Calu3 (cell line): Measurements from ENCODE around the gene NCL. TPM values are rescaled to one million over a fixed set of nuclear protein-coding genes. Genes with fewer than 3 reads are reported as not detected.

Source experiments
- Bru-seq: library from RNA; stranded (reverse); fragments of 400-500 nt; gene quantifications from one replicate; lab custom pipeline; 2021; lab: Mats Ljungman, UMichigan
- BruChase-seq, 2 experiments: library from RNA; stranded (reverse); fragments of 400-500 nt; gene quantifications; one replicate each; lab custom pipeline; 2021; lab: Mats Ljungman, UMichigan
- BruUV-seq: library from RNA; stranded (reverse); fragments of 400-500 nt; replicated peaks from 2 replicates; lab custom pipeline; 2021; lab: Mats Ljungman, UMichigan
- CTCF ChIA-PET: fragments of 300-600 bp; sonication (Branson Sonifier 250); formaldehyde crosslinking; loops from one replicate; lab custom pipeline; 2022; ENCODE audit warnings: antibody characterized with exemption; lab: Charles Lee
- DNase-seq: peaks from one replicate; pipeline ENCODE4 v3.0.0; 2022
- H3K27ac Mint-ChIP-seq: one replicate; pipeline ENCODE4 v1.8.0; 2022; ENCODE audit warnings: mixed read lengths; ENCODE audit not compliant: unreplicated experiment
- H3K27me3 Mint-ChIP-seq: one replicate; pipeline ENCODE4 v1.8.0; 2022; ENCODE audit warnings: mixed read lengths; ENCODE audit not compliant: unreplicated experiment
- H3K36me3 Mint-ChIP-seq: one replicate; pipeline ENCODE4 v1.8.0; 2022; ENCODE audit warnings: mild to moderate bottlenecking, moderate library complexity, mixed read lengths; ENCODE audit not compliant: insufficient read depth, unreplicated experiment
- H3K4me1 Mint-ChIP-seq: one replicate; pipeline ENCODE4 v1.8.0; 2022; ENCODE audit warnings: mild to moderate bottlenecking, low read depth, mixed read lengths; ENCODE audit not compliant: unreplicated experiment
- H3K4me3 Mint-ChIP-seq: one replicate; pipeline ENCODE4 v1.8.0; 2022; ENCODE audit warnings: mild to moderate bottlenecking, low read depth, moderate library complexity, mixed read lengths; ENCODE audit not compliant: unreplicated experiment
- H3K9me3 Mint-ChIP-seq: one replicate; pipeline ENCODE4 v1.8.0; 2022; ENCODE audit warnings: low read depth, mixed read lengths; ENCODE audit not compliant: unreplicated experiment
- intact Hi-C: fragments of 100-400 bp; cut with micrococcal nuclease; formaldehyde crosslinking; loops from one replicate; pipeline ENCODE4 v1.10.0; 2022; ENCODE audit not compliant: unreplicated experiment
- long read RNA-seq: library from polyadenylated mRNA; stranded (forward); transcript quantifications from one replicate; pipeline ENCODE4 v2.0.0, GENCODE V29; 2022
- total RNA-seq: library from RNA; stranded (reverse); gene quantifications from 2 replicates; pipeline ENCODE4 v1.2.3, GENCODE V29; 2022
- TF ChIP-seq, protein P1 (sequence below): fragments of 200-600 bp; IDR thresholded peaks from one replicate; pipeline ENCODE4 v1.8.0; 2022; ENCODE audit warnings: antibody characterized with exemption; ENCODE audit not compliant: unreplicated experiment

NCL gene
- total RNA-seq (694 and 719 TPM in 2 replicates), Bru-seq, nascent RNA (percentile 100 among the genes with signal in this experiment), BruChase-seq, experiment 1, labeled RNA remaining after a 6-hour chase (percentile 100 among the genes with signal in this experiment), BruChase-seq, experiment 2, labeled RNA remaining after a 2-hour chase (percentile 100 among the genes with signal in this experiment)
- long read RNA-seq, full-length matches to known transcripts, result 424 of 542 reads
- long read RNA-seq, partial matches to known transcripts, result 30 of 542 reads
- long read RNA-seq, other reads (novel, unspliced or antisense), result 88 of 542 reads

DNA sequence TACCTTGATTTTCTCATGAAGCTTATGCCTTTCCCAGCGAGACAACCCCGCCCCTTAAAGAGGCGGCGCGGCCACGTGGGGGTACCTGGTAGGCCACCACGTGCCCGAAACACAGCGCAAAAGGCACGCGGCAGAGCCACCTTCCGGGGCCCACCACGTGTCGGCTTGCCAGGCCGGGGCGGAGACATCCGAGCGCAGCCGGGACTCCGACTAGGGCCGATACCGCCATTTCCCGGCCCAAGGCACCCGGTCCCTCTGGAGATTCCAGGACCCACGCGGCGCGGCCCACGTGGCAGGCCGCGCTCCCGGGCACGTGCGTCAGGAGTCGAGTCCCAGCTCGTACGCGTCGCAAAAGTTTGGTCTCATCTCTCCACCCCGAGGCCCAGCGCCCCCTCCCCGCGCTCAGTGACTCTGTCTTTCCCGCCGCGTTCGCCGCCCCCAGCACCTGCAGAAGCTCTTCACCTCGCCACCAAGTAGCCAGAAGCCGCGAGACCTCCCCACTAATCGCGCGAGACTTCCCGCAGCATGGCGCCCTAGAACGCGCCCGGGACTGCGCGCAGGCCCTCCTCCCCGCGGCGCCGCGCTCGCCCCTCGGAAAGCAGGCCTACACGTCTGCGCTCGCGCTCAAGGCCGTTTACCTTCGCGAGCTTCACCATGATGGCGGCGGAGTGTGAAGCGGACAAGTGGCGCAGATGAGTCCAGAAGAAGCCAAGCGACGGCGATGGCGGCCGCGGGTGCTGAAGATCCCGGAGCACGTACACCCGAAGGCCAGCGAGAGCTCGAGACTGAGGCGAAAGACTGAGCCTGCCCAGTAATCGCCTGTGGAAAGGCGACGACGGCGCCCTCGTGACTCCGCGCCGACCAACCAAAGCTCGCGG lies at the start of gene NCL:
TSS of gene NCL (minus strand) at position 787 of the 878 bp plus-strand sequence. CDS start at position 656, 131 bp downstream.
- H3K27ac Mint-ChIP-seq, result peak within 1 kb of the TSS; percentile 95
- H3K9me3 Mint-ChIP-seq, result no peaks in the 10 kb centered on the region
- H3K4me3 Mint-ChIP-seq, result peak within 1 kb of the TSS; percentile 84
- peaks cover 64% of the 10 kb centered on the region for H3K36me3 Mint-ChIP-seq
- peaks cover 37% of the 10 kb centered on the region for H3K4me1 Mint-ChIP-seq
- DNase-seq, result peak; percentile 88
- CTCF ChIA-PET, result interaction anchor here (0.6 to 2.7 kb wide), 6 partner anchors 12 to 475 kb away, joined by 3 to 11 read pairs (median 3); no protein-coding TSS in a partner anchor
- peaks cover 18% of the 10 kb centered on the region for H3K27me3 Mint-ChIP-seq
- BruUV-seq, result no TSS peak
- TF ChIP-seq, protein P1, sequence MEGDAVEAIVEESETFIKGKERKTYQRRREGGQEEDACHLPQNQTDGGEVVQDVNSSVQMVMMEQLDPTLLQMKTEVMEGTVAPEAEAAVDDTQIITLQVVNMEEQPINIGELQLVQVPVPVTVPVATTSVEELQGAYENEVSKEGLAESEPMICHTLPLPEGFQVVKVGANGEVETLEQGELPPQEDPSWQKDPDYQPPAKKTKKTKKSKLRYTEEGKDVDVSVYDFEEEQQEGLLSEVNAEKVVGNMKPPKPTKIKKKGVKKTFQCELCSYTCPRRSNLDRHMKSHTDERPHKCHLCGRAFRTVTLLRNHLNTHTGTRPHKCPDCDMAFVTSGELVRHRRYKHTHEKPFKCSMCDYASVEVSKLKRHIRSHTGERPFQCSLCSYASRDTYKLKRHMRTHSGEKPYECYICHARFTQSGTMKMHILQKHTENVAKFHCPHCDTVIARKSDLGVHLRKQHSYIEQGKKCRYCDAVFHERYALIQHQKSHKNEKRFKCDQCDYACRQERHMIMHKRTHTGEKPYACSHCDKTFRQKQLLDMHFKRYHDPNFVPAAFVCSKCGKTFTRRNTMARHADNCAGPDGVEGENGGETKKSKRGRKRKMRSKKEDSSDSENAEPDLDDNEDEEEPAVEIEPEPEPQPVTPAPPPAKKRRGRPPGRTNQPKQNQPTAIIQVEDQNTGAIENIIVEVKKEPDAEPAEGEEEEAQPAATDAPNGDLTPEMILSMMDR, result no peak
- intact Hi-C loops, result no loop called here

DNA sequence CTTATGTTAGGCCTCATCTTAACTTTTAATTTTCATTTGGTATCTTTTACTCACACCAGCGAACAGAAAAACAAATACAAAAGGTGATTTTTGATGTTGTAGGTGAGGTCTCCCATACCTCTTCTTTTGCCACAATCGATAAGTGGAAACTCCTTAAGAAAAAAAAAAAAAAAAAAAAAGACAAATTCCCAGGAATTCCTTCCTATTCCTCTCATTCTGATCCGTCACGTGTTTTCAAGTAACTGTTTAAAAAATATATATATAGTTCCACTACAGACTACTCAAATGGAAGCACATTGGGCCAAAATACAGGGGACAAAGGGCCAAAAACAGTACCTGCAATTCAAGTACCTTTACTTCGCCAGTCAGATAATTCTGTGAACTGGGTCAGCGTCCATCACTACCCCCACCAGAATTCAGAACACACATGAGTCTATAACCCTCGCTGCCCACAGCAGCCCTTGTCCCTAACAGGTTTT lies 49.5 kb upstream of the NCL start:
- H3K9me3 Mint-ChIP-seq, result no peaks in the 10 kb centered on the region
- peaks cover 15% of the 10 kb centered on the region for H3K4me1 Mint-ChIP-seq
- peak overlapping the region; percentile 77 for H3K27ac Mint-ChIP-seq
- peaks cover 19% of the 10 kb centered on the region for H3K36me3 Mint-ChIP-seq
- TF ChIP-seq, protein P1, result no peak
- BruUV-seq, result TSS peak; percentile 92
- H3K4me3 Mint-ChIP-seq, result peak overlapping the region; percentile 79
- intact Hi-C loops, result no loop called here
- no peak for DNase-seq
- H3K27me3 Mint-ChIP-seq, result peaks cover 2% of the 10 kb centered on the region
- CTCF ChIA-PET, result interaction anchor here (1.0 kb wide), 1 partner anchor 47 kb away, joined by 8 read pairs; no protein-coding TSS in a partner anchor

DNA sequence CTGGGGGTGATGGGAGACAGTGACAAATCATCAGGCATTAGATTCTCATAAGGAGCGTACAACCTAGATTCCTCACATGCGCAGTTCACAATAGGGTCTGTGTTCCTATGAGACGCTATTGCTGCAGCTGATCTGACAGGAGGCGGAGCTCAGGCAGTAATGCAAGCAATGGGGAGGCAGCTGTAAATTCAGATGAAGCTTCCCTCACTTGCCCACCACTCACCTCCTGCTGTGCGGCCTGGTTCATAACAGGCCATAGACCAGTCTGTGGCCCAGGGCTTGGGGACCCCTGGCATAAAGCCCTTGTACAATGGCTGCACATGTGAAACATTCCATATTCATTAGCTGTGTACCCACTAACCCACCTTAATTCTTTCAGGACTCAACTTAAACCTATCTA lies 47.9 kb upstream of the NCL start:
- TF ChIP-seq, protein P1, result no peak
- Mint-ChIP-seq H3K4me3 (no peak overlapping the region), H3K27ac (no peak overlapping the region), H3K36me3 (peaks cover 19% of the 10 kb centered on the region), H3K9me3 (no peaks in the 10 kb centered on the region), H3K27me3 (no peaks in the 10 kb centered on the region), H3K4me1 (peaks cover 15% of the 10 kb centered on the region)
- intact Hi-C loops, result no loop called here
- no peak for DNase-seq
- CTCF ChIA-PET, result no interaction called here
- BruUV-seq, result no TSS peak

- no peaks in the 10 kb centered on the region for H3K27me3 Mint-ChIP-seq
- CTCF ChIA-PET, result interaction anchor here (0.6 kb wide), 1 partner anchor 138 kb away, joined by 5 read pairs; no protein-coding TSS in a partner anchor
- no peaks in the 10 kb centered on the region for H3K9me3 Mint-ChIP-seq
- TF ChIP-seq, protein P1, result no peak
- no TSS peak for BruUV-seq
- no peak overlapping the region for H3K27ac Mint-ChIP-seq
- intact Hi-C loops, result no loop called here
- H3K4me1 Mint-ChIP-seq, result no peaks in the 10 kb centered on the region
- no peak overlapping the region for H3K4me3 Mint-ChIP-seq
- no peaks in the 10 kb centered on the region for H3K36me3 Mint-ChIP-seq
- DNase-seq, result no peak
Measured at GRCh38 chr2:231503766-231504165, 39.5 kb upstream of the NCL start.
